ENCODE results near the gene ATAT1. TPM values are rescaled to one million over a fixed set of nuclear protein-coding genes. Genes with fewer than 3 reads are reported as not detected.

ATAT1 gene
- total and polyA plus RNA-seq, 2 of the 13 experiments (the other 11 are each of a cell fraction or from before 2014, with no cell fraction given): 9.2 to 23.6 TPM

DNA sequence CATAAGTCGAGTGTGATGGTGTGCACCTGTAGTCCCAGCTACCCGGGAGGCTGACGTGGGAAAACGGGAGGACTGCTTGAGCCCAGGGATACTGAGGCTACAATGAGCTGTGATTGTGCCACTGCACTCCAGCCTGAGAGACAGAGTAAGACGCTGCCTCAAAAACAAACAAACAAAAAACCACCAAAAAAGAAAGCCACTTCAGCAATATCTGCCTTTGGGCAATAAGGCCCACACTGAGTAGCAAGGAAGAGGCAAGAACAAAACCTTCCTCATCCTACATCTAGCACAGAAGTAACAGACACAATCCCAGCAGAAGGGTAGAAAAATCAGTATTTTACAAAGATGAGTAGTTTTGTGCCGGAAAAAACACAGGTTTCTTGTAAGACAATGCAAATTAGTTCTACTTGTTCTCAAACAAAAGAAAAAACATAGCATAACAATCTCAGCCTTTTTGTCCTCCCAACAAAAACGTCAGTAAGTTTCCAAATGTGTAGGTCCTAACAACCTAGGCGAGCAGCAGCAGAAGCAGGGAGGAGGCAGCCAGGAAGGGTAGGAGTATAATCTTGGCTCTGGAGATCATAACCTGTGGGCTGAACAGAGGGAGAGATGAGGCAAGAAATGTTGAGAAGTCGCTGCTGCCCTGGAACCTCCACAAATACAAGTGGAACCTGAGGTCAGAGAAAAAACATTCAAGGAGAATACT lies 15.4 kb upstream of the ATAT1 start (continued):
- TF ChIP-seq, protein P1, sequence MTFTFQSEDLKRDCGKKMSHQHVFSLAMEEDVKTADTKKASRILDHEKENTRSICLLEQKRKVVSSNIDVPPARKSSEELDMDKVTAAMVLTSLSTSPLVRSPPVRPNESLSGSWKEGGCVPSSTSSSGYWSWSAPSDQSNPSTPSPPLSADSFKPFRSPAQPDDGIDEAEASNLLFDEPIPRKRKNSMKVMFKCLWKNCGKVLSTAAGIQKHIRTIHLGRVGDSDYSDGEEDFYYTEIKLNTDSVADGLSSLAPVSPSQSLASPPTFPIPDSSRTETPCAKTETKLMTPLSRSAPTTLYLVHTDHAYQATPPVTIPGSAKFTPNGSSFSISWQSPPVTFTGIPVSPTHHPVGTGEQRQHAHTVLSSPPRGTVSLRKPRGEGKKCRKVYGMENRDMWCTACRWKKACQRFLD (CRISPR knock-in tag; IDR thresholded peaks at IDR 0.05; ENCODE audit: borderline replicate concordance): 0 out of 2 replicates have a peak, but pooled peaks have one; percentile 9
- TF ChIP-seq ZNF10 (CRISPR knock-in tag; IDR thresholded peaks at IDR 0.05; ENCODE audit: borderline replicate concordance, low read depth) (no peak), ZC3H4 (CRISPR knock-in tag; IDR thresholded peaks at IDR 0.05; ENCODE audit: borderline replicate concordance) (no peak), TBX3 (IDR thresholded peaks at IDR 0.05; ENCODE audit: borderline replicate concordance) (no peak), ATRX (CRISPR knock-in tag; IDR thresholded peaks at IDR 0.05; ENCODE audit: borderline replicate concordance) (no peak), POLR2A (IDR thresholded peaks at IDR 0.05; ENCODE audit: insufficient read depth in 1 of 2, low read depth in 2 of 2, low read length in 2 of 2) (peak in 1 of 2 experiments; percentile 16; a peak in 1 of 4 replicates), ZNF781 (CRISPR knock-in tag; IDR thresholded peaks at IDR 0.05; ENCODE audit: borderline replicate concordance, not compliant biosample characterization) (peak; percentile 42)
- TF ChIP-seq, protein P2, sequence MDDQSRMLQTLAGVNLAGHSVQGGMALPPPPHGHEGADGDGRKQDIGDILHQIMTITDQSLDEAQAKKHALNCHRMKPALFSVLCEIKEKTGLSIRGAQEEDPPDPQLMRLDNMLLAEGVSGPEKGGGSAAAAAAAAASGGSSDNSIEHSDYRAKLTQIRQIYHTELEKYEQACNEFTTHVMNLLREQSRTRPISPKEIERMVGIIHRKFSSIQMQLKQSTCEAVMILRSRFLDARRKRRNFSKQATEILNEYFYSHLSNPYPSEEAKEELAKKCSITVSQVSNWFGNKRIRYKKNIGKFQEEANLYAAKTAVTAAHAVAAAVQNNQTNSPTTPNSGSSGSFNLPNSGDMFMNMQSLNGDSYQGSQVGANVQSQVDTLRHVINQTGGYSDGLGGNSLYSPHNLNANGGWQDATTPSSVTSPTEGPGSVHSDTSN (CRISPR knock-in tag; IDR thresholded peaks at IDR 0.05; ENCODE audit: borderline replicate concordance): no peak
- TF ChIP-seq, protein P3, sequence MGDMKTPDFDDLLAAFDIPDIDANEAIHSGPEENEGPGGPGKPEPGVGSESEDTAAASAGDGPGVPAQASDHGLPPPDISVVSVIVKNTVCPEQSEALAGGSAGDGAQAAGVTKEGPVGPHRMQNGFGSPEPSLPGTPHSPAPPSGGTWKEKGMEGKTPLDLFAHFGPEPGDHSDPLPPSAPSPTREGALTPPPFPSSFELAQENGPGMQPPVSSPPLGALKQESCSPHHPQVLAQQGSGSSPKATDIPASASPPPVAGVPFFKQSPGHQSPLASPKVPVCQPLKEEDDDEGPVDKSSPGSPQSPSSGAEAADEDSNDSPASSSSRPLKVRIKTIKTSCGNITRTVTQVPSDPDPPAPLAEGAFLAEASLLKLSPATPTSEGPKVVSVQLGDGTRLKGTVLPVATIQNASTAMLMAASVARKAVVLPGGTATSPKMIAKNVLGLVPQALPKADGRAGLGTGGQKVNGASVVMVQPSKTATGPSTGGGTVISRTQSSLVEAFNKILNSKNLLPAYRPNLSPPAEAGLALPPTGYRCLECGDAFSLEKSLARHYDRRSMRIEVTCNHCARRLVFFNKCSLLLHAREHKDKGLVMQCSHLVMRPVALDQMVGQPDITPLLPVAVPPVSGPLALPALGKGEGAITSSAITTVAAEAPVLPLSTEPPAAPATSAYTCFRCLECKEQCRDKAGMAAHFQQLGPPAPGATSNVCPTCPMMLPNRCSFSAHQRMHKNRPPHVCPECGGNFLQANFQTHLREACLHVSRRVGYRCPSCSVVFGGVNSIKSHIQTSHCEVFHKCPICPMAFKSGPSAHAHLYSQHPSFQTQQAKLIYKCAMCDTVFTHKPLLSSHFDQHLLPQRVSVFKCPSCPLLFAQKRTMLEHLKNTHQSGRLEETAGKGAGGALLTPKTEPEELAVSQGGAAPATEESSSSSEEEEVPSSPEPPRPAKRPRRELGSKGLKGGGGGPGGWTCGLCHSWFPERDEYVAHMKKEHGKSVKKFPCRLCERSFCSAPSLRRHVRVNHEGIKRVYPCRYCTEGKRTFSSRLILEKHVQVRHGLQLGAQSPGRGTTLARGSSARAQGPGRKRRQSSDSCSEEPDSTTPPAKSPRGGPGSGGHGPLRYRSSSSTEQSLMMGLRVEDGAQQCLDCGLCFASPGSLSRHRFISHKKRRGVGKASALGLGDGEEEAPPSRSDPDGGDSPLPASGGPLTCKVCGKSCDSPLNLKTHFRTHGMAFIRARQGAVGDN (CRISPR knock-in tag; IDR thresholded peaks at IDR 0.05): no peak
- TF ChIP-seq, protein P4, sequence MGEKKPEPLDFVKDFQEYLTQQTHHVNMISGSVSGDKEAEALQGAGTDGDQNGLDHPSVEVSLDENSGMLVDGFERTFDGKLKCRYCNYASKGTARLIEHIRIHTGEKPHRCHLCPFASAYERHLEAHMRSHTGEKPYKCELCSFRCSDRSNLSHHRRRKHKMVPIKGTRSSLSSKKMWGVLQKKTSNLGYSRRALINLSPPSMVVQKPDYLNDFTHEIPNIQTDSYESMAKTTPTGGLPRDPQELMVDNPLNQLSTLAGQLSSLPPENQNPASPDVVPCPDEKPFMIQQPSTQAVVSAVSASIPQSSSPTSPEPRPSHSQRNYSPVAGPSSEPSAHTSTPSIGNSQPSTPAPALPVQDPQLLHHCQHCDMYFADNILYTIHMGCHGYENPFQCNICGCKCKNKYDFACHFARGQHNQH (CRISPR knock-in tag; IDR thresholded peaks at IDR 0.05): no peak
- TF ChIP-seq, protein P5, sequence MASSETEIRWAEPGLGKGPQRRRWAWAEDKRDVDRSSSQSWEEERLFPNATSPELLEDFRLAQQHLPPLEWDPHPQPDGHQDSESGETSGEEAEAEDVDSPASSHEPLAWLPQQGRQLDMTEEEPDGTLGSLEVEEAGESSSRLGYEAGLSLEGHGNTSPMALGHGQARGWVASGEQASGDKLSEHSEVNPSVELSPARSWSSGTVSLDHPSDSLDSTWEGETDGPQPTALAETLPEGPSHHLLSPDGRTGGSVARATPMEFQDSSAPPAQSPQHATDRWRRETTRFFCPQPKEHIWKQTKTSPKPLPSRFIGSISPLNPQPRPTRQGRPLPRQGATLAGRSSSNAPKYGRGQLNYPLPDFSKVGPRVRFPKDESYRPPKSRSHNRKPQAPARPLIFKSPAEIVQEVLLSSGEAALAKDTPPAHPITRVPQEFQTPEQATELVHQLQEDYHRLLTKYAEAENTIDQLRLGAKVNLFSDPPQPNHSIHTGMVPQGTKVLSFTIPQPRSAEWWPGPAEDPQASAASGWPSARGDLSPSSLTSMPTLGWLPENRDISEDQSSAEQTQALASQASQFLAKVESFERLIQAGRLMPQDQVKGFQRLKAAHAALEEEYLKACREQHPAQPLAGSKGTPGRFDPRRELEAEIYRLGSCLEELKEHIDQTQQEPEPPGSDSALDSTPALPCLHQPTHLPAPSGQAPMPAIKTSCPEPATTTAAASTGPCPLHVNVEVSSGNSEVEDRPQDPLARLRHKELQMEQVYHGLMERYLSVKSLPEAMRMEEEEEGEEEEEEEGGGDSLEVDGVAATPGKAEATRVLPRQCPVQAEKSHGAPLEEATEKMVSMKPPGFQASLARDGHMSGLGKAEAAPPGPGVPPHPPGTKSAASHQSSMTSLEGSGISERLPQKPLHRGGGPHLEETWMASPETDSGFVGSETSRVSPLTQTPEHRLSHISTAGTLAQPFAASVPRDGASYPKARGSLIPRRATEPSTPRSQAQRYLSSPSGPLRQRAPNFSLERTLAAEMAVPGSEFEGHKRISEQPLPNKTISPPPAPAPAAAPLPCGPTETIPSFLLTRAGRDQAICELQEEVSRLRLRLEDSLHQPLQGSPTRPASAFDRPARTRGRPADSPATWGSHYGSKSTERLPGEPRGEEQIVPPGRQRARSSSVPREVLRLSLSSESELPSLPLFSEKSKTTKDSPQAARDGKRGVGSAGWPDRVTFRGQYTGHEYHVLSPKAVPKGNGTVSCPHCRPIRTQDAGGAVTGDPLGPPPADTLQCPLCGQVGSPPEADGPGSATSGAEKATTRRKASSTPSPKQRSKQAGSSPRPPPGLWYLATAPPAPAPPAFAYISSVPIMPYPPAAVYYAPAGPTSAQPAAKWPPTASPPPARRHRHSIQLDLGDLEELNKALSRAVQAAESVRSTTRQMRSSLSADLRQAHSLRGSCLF (CRISPR knock-in tag; IDR thresholded peaks at IDR 0.05; ENCODE audit: borderline replicate concordance): no peak
